Left ventricle myocardium inferior (tissue), 1 donor: ENCODE data around the gene KATNB1. TPM values are rescaled to one million over a fixed set of nuclear protein-coding genes. Genes with fewer than 3 reads are reported as not detected.
A peak's percentile ranks its signal among the peaks of the same experiment; 100 is the strongest.
"Not testable (repeated sequence)": the region's sequence is repeated elsewhere in the genome, so short reads cannot be mapped to it uniquely, and the experiment has no call there.

Experiments
- DNase-seq: peaks from one replicate; pipeline ENCODE4 v3.0.0-alpha.2; 2020
- H3K27ac ChIP-seq: fragments of 200-600 bp; replicated peaks from 2 replicates; pipeline ENCODE4 v1.8.0; 2021
- H3K27me3 ChIP-seq: fragments of 200-600 bp; 2 replicates; pipeline ENCODE4 v1.8.0; 2021; ENCODE audit warnings: low read depth
- H3K36me3 ChIP-seq: fragments of 200-600 bp; 2 replicates; pipeline ENCODE4 v1.8.0; 2021
- H3K4me1 ChIP-seq: fragments of 200-600 bp; 2 replicates; pipeline ENCODE4 v1.8.0; 2021
- H3K4me3 ChIP-seq: fragments of 200-600 bp; 2 replicates; pipeline ENCODE4 v1.8.0; 2021; ENCODE audit warnings: mild to moderate bottlenecking, moderate library complexity
- H3K9me3 ChIP-seq: fragments of 200-600 bp; replicated peaks from 2 replicates; pipeline ENCODE4 v1.8.0; 2021
- intact Hi-C: fragments of 100-400 bp; cut with micrococcal nuclease; formaldehyde crosslinking; loops from one replicate; pipeline ENCODE4 v1.11.0; 2022
- total RNA-seq: library from RNA; stranded (reverse); fragmentation: NEBNext Ultra II Directional; extraction: Animal tissue kit (Norgen Biotek cat#: 25700); gene quantifications from one replicate; pipeline ENCODE4 v1.2.1, GENCODE V29; 2021
- TF ChIP-seq, protein P1 (sequence below): fragments of 200-600 bp; IDR thresholded peaks from 2 replicates; pipeline ENCODE4 v1.8.0; 2021; ENCODE audit warnings: antibody characterized with exemption, mild to moderate bottlenecking, borderline replicate concordance
- donor health status: DM: no; HTN: yes; CAD: no; lungs with severe emphysema.

The KATNB1 gene
- total RNA-seq, 1 donor from 2014 or later = 11.2 TPM

GRCh38 chr16:57791195-57791892, 55.8 kb downstream of the KATNB1 start:
- TF ChIP-seq, protein P1, sequence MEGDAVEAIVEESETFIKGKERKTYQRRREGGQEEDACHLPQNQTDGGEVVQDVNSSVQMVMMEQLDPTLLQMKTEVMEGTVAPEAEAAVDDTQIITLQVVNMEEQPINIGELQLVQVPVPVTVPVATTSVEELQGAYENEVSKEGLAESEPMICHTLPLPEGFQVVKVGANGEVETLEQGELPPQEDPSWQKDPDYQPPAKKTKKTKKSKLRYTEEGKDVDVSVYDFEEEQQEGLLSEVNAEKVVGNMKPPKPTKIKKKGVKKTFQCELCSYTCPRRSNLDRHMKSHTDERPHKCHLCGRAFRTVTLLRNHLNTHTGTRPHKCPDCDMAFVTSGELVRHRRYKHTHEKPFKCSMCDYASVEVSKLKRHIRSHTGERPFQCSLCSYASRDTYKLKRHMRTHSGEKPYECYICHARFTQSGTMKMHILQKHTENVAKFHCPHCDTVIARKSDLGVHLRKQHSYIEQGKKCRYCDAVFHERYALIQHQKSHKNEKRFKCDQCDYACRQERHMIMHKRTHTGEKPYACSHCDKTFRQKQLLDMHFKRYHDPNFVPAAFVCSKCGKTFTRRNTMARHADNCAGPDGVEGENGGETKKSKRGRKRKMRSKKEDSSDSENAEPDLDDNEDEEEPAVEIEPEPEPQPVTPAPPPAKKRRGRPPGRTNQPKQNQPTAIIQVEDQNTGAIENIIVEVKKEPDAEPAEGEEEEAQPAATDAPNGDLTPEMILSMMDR = no peak
- intact Hi-C loops = loop anchor here (10.0 kb wide), 1 partner anchor 73 kb away; no protein-coding TSS in a partner anchor
- Histone ChIP-seq H3K36me3 (peaks cover 38% of the 10 kb centered on the region), H3K9me3 (no peaks in the 10 kb centered on the region), H3K4me3 (peak overlapping the region; percentile 23), H3K27ac (peak overlapping the region; percentile 86), H3K4me1 (peaks cover 76% of the 10 kb centered on the region), H3K27me3 (no peaks in the 10 kb centered on the region)
- DNase-seq = peak; percentile 61

- Histone ChIP-seq H3K27me3 (no peaks in the 10 kb centered on the region), H3K9me3 (no peaks in the 10 kb centered on the region), H3K36me3 (peaks cover 45% of the 10 kb centered on the region), H3K4me3 (no peak overlapping the region), H3K27ac (peak overlapping the region; percentile 86), H3K4me1 (peaks cover 76% of the 10 kb centered on the region)
- intact Hi-C loops = loop anchor here (10.0 kb wide), 1 partner anchor 73 kb away; no protein-coding TSS in a partner anchor
- DNase-seq = no peak
- TF ChIP-seq, protein P1 = no peak
Measured at GRCh38 chr16:57791893-57792461, 56.4 kb downstream of the KATNB1 start.

- Histone ChIP-seq H3K27ac (peak overlapping the region; percentile 34), H3K4me3 (no peak overlapping the region), H3K9me3 (no peaks in the 10 kb centered on the region), H3K36me3 (peaks cover 52% of the 10 kb centered on the region), H3K27me3 (no peaks in the 10 kb centered on the region), H3K4me1 (peaks cover 78% of the 10 kb centered on the region)
- intact Hi-C loops = loop anchor here (10.0 kb wide), 1 partner anchor 70 kb away; no protein-coding TSS in a partner anchor
- DNase-seq = no peak
- TF ChIP-seq, protein P1 = no peak
Measured at GRCh38 chr16:57794849-57795430, 59.4 kb downstream of the KATNB1 start.

DNA sequence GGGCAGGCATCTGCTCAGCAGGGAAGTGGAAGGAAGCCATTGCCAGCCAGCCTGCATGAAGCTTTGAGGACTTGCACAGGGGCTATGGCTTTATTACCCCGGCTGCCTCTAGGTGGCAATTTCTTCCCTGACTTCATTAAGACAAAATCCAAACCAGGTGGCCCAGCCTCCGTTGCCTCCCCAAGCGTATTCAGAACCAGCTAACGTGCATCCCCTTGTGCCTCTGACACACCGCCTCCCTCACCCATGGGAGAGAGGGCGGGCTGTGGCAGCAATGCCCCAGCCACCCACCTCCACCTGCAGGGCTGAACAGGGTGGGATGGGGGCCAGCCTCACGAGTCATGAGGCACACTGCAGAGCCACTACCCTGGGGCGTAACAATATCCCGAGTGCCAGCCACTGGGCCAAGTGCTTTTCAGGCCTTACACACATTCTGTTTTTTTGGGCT, 59.9 kb downstream of the KATNB1 start:
- H3K4me1 ChIP-seq = peaks cover 78% of the 10 kb centered on the region
- no peak overlapping the region for H3K4me3 ChIP-seq
- no peaks in the 10 kb centered on the region for H3K9me3 ChIP-seq
- DNase-seq = peak; percentile 41
- peak overlapping the region; percentile 34 for H3K27ac ChIP-seq
- intact Hi-C loops = loop anchor here (10.0 kb wide), 1 partner anchor 69 kb away; no protein-coding TSS in a partner anchor
- H3K27me3 ChIP-seq = no peaks in the 10 kb centered on the region
- peaks cover 47% of the 10 kb centered on the region for H3K36me3 ChIP-seq
- TF ChIP-seq, protein P1 = peak; percentile 56

GRCh38 chr16:57796014-57796413, 60.4 kb downstream of the KATNB1 start:
- not testable (repeated sequence) for H3K4me3 ChIP-seq, H3K27me3 ChIP-seq, H3K9me3 ChIP-seq, DNase-seq
- Histone ChIP-seq H3K27ac (peak overlapping the region; percentile 34), H3K4me1 (peaks cover 78% of the 10 kb centered on the region), H3K36me3 (peaks cover 42% of the 10 kb centered on the region)
- intact Hi-C loops = loop anchor here (10.0 kb wide), 1 partner anchor 69 kb away; no protein-coding TSS in a partner anchor

- Histone ChIP-seq H3K4me1 (peaks cover 77% of the 10 kb centered on the region), H3K27me3 (no peaks in the 10 kb centered on the region), H3K4me3 (peak overlapping the region; percentile 53), H3K27ac (peak overlapping the region; percentile 96), H3K9me3 (no peaks in the 10 kb centered on the region), H3K36me3 (peaks cover 42% of the 10 kb centered on the region)
- TF ChIP-seq, protein P1 = no peak
- intact Hi-C loops = loop anchor here (10.0 kb wide), 1 partner anchor 68 kb away; no protein-coding TSS in a partner anchor
- DNase-seq = no peak
Measured at GRCh38 chr16:57797216-57797525, 61.6 kb downstream of the KATNB1 start.
